GM18951 (cell line): Measurements from ENCODE around the gene DESI1.
"Not testable (repeated sequence)": the region's sequence is repeated elsewhere in the genome, so short reads cannot be mapped to it uniquely, and the experiment has no call there.

Experiments
- POLR2A ChIP-seq: IDR thresholded peaks from 4 replicates; pipeline ENCODE4 v1.6.1; 2011; ENCODE audit warnings: mild to moderate bottlenecking; ENCODE audit not compliant: insufficient read length, insufficient read depth; ENCODE audit errors: extremely low read depth
- in situ Hi-C: fragments of 300-500 bp; cut with MboI; formaldehyde crosslinking; loops from one replicate; pipeline ENCODE4 v1.12.0; 2022; ENCODE audit warnings: low sequenced_read_pairs, mixed read lengths, inconsistent platforms; ENCODE audit not compliant: unreplicated experiment

DESI1 gene

DNA sequence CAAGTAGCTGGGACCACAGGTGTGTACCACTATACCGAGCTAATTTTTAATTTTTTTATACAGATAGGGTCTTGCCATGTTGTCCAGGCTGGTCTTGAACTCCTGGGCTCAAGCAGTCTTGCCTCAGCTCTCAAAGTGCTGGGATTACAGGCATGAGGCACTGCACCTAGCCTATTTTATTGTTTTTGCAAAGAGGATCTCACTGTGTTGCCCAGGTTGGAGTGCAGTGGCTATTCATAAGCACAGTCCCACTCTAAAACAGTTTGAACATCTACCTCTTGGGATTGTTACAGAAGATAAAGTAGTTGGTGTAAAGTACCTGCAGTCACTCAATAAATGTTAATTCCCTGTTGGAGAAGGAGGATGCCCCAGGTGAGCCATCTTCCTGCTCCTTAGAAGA, 29.4 kb upstream of the DESI1 start:
- TF ChIP-seq POLR2A = no peak
- in situ Hi-C loops = no loop called here

DNA sequence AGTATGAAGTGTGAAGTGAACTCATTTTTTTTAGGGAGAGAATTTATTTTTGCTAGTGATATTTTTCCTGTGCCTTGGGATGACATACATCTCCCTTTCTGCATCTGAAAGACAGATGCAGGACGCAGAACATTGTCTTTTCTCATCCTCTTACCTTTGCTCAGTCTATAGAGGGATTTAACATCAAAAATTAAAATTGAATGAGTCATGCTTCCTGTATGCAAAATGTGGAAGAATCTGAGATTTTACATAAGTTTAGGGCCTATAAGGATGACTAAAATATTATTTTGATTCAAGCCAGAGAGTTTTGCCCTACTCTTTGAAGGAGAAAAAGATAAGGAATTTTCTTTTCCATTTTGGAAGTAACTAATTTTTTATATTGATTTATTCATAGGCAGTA, 27.6 kb upstream of the DESI1 start:
- no peak for TF ChIP-seq POLR2A
- in situ Hi-C loops = no loop called here

DNA sequence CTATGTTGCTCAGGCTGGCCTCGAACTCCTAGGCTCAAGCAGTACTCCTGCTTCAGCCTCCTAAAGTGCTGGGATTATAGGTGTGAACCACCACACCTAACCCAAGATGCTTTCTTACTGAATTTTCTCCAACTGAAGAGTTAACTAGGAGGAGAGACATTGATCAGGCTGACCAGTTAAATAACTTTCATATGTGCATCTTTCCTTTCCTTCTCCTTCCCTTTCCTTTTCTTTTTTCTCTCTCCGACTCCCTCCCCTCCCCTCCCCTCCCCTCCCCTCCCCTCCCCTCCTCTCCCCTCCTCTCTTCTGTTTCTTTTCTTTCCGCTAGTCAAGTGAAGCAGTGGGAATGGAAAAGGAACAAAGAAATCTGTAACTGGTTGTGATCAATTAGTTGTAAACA, 26.9 kb upstream of the DESI1 start:
- TF ChIP-seq POLR2A = no peak
- in situ Hi-C loops = no loop called here

DNA sequence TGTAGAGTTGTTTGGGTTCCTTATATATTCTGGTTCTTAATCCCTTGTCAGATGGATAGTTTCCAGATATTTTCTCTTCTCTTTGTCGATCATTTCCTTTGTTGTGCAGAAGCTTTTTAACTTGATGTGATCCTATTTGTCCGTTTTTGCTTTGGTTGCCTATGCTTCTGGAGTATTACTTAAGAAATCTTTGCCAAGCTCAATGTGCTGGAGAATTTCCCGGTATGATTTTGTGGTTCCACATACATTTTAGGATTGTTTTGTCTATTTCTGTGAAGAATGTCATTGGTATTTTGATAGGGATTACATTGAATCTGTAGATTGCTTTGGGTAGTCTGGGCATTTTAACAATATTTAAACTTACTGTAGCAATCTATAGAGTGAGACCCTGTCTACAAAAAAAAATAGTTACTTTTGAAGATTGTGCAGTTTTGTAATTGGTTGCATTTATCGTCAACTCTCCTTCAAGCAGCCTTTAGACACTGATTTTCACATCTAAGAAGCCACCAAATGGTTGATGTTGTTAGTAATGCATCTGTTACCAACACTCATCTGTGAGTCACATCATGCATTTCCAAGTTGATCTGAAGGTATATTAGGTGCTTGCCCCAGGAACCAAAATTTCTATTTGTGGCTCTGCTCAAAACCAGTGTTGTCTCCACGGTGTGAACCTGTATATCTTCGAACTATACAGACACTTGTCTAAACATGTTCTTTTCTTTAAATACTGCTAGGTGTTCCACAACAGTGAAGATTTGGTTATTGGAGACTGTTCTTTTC, 21.7 kb upstream of the DESI1 start:
- in situ Hi-C loops = no loop called here
- TF ChIP-seq POLR2A = no peak

DNA sequence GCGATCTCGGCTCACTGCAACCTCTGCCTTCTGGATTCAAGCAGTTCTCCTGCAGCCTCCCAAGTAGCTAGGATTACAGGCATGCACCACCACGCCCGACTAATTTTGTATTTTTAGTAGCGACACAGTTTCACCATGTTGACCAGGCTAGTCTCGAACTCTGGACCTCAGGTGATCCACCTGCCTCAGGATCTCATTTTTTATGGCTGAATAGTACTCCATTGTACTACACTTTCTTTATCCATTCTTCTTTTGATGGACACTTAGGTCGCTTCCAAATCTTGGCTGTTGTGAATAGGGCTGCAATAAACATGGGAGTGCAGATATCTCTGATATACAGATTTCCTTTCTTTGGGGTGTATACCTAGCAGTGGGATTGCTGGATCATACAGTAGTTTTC, 21.0 kb upstream of the DESI1 start:
- TF ChIP-seq POLR2A = no peak
- in situ Hi-C loops = no loop called here

DNA sequence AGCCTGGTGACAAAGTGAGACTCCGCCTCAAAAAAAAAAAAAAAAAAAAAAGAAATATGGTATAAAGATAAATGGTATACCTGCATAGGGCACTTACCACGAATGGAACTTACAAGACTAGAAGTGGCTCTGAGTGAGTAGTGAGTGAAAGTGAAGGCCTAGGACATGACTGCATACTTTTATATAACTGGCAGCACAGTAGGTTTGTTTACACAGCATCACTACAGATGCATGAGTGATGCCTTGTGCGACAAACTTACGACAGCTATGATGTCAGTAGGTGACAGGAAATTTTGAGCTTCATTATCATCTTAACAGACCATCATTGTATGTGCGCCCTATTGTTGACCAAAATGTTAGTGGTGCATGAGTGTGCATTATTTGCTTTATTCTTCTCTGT, 17.9 kb upstream of the DESI1 start:
- in situ Hi-C loops = no loop called here
- no peak for TF ChIP-seq POLR2A

DNA sequence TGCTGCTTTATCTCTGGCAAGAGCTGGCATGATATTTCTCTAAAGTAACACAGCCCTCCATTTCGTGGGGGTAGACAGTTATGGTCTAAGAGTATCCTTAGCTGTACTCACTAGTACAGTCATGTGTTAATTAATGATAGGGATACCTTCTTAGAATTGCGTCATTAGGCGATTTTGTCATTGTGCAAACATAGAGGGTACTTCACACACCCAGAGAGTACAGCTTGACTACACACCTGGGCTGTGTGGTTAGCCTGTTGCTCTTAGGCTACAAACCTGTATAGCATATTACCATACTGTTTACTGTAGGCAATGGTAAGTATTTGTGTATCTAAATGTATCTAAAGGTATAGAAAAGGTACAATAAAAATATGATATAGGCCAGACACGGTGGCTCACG, 17.3 kb upstream of the DESI1 start:
- in situ Hi-C loops = no loop called here
- no peak for TF ChIP-seq POLR2A

DNA sequence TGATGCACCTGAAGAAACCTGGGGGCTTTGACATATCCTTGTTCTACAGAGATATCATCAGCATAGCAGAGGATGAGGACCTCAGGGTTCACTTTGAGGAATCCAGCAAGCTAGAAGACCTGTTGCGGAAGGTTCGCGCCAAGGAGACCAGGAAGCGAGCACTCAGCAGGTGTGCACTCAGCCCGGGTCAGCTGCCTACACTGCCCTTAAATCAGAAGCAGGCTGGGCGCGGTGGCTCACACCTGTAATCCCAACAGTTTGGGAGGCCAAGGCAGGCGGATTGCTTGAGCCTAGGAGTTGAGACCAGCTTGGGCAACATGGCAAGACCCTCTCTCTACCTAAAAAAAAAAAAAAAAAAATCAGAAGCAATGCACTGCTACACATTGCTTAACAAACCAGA, 16.8 kb upstream of the DESI1 start:
- in situ Hi-C loops = not testable (repeated sequence)

DNA sequence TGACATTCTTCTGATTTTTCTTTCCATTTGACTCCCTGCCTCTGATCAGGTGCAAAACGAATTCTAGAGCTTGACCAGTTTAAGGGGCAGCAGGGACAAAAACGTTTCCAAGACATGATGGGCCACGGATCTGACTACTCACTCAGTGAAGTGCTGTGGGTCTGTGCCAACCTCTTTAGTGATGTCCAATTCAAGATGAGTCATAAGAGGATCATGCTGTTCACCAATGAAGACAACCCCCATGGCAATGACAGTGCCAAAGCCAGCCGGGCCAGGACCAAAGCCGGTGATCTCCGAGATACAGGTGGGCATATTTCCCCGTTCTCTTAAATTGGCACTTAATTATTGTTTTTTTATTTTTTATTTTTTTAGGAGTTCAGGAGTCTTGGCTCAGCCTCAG, 15.6 kb upstream of the DESI1 start:
- no peak for TF ChIP-seq POLR2A
- in situ Hi-C loops = no loop called here

DNA sequence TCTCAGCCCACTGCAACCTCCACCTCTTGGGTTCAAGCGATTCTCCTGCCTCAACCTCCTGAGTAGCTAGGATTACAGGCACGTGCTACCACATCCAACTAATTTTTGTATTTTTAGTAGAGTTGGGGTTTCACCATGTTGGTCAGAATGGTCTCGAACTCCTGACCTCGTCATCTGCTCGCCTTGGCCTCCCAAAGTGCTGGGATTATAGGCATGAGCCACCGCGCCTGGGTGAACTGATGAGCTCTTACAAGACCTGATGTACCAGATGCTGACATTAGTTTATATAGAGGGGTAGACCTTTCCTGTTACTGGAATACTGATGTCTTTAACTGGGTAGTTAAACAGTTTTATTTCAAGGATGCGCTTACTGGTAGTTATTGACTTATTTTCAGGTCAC, 13.8 kb upstream of the DESI1 start:
- in situ Hi-C loops = not testable (repeated sequence)

DNA sequence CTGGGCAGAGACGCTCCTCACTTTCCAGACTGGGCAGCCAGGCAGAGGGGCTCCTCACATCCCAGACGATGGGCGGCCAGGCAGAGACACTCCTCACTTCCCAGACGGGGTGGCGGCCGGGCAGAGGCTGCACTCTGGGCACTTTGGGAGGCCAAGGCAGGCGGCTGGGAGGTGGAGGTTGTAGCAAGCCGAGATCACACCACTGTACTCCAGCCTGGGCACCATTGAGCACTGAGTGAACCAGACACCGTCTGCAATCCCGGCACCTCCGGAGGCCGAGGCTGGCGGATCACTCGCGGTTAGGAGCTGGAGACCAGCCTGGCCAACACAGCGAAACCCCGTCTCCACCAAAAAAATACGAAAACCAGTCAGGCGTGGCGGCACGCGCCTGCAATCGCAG, 10.8 kb upstream of the DESI1 start:
- in situ Hi-C loops = not testable (repeated sequence)

DNA sequence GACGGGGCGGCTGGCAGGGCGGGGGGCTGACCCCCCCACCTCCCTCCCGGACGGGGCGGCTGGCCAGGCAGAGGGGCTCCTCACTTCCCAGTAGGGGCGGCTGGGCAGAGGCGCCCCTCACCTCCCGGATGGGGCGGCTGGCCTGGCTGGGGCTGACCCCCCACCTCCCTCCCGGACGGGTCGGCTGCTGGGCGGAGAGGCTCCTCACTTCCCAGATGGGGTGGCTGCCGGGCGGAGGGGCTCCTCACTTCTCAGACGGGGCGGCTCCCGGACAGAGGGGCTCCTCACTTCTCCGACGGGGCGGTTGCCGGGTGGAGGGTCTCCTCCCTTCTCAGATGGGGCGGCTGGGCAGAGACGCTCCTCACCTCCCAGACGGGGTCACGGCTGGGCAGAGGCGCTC, 10.3 kb upstream of the DESI1 start:
- in situ Hi-C loops = not testable (repeated sequence)

DNA sequence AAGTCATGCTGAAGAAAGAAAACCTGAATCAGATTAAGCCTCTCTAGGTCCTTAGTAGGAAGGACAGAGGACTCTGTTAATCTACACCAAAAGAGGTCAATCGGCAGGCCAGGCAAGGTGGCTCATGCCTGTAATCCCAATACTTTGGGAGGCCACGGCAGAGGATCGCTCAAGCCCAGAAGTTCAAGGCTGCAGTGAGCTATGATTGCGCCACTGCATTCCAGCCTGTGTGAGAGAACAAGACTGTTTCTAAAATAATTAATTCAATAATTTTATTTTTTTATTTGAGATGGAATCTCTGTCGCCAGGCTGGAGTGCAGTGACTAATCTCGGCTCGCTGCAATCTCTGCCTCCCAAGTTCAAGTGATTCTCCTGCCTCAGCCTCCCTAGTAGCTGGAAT, 4.7 kb upstream of the DESI1 start:
- no peak for TF ChIP-seq POLR2A
- in situ Hi-C loops = no loop called here

DNA sequence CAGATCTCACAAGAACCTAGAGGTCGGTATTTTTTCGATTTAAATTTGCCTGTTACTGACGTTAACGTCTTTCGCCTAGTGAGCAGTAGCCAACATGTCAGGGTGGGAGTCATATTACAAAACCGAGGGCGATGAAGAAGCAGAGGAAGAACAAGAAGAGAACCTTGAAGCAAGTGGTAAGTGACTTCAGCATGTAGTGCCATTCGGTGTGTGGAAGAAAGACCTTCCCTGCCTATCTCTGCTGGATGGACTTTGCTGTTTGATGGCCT, 1.0 kb upstream of the DESI1 start:
- in situ Hi-C loops = no loop called here
- TF ChIP-seq POLR2A = no peak

DNA sequence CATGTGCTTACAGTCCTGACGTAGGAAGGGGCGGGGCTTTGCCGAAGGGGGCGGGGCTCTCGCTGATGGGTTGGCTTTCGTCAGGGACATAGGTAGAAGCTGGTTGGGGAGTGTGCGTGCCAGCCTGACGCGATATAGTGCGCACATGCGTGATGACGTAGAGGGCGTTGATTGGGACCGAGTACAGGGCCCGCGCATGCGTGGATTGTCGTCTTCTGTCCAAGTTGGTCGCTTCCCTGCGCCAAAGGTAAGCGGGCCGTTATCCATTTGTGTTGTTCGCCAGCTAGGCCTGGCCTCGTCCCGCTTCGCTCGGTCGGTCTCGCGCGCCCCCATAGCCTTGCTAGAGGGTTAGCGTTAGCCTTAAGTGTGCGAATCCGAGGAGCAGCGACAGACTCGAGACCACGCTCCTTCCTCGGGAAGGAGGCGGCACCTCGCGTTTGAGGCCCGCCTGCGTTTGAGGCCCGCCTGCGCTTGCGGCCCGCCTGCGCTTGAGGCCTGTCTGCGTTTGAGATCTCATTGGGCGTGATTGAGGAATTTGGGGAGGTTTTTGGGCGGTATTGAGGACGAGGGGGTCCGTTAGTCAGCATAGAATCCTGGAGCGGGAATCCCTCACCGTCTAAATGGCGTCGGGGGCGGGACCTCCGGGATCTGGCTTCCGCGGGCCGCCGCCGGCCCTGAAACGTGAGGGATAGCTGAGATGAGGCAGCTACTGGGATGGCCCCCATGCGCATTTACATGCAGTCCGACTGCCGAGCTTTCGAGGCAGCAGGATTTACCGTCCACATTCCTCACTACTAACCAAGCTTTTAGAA, 462 bp upstream of the DESI1 start, which contains the start of gene XRCC6:
XRCC6 (plus strand) TSS at position 197 of the 812 bp plus-strand sequence. CDS start 710 bp downstream, outside the sequence.
- peak; percentile 85 for TF ChIP-seq POLR2A
- in situ Hi-C loops = no loop called here
